ENCODE results near the gene PLD5.
"Not testable (repeated sequence)": the region's sequence is repeated elsewhere in the genome, so short reads cannot be mapped to it uniquely, and the experiment has no call there.

PLD5 gene

DNA sequence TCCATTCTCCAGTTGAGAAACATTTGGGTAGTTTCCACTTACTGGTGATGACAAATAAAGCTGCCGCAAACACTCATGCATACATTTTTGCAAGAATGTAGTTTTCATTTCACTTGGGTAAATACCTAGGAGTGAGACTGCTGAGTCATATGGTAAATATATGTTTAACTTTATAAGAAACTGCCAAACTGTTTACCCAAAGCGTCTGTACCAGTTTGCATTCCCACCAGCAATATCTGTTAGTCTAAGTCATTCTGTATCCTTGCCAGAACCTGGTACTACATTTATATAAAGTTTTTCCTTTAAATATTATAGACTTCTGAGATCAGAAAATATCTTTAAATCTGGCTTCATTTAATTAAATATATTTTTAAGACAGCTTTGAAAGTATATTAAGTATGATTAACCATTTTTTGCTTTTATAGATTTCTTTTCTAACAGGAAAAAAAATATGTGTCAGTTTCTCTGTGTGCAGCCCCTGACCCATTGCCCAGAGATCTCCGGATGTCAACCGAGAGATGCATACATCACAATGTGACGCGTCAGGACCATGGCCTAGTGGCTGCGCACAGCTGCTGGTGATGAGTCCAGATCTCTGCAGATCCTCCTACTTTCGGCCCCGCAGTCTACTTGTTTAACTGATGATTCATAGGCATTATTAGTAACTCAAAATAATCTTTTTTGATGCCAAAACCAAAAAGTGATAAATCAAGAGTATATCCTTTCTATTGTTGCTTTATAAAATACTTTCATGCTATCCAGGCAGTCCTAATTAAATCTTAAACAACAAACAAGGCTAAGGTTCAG is 298.5 kb downstream of the PLD5 start:
- TF ChIP-seq, protein P1, sequence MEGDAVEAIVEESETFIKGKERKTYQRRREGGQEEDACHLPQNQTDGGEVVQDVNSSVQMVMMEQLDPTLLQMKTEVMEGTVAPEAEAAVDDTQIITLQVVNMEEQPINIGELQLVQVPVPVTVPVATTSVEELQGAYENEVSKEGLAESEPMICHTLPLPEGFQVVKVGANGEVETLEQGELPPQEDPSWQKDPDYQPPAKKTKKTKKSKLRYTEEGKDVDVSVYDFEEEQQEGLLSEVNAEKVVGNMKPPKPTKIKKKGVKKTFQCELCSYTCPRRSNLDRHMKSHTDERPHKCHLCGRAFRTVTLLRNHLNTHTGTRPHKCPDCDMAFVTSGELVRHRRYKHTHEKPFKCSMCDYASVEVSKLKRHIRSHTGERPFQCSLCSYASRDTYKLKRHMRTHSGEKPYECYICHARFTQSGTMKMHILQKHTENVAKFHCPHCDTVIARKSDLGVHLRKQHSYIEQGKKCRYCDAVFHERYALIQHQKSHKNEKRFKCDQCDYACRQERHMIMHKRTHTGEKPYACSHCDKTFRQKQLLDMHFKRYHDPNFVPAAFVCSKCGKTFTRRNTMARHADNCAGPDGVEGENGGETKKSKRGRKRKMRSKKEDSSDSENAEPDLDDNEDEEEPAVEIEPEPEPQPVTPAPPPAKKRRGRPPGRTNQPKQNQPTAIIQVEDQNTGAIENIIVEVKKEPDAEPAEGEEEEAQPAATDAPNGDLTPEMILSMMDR (conservative IDR thresholded peaks at IDR 0.05; ENCODE audit: low read depth, low read length), result no peak
- no peak for DNase-seq (ENCODE audit: low read depth)
- H3K4me3 ChIP-seq (ENCODE audit: low read depth, low read length), result no peak overlapping the region

DNA sequence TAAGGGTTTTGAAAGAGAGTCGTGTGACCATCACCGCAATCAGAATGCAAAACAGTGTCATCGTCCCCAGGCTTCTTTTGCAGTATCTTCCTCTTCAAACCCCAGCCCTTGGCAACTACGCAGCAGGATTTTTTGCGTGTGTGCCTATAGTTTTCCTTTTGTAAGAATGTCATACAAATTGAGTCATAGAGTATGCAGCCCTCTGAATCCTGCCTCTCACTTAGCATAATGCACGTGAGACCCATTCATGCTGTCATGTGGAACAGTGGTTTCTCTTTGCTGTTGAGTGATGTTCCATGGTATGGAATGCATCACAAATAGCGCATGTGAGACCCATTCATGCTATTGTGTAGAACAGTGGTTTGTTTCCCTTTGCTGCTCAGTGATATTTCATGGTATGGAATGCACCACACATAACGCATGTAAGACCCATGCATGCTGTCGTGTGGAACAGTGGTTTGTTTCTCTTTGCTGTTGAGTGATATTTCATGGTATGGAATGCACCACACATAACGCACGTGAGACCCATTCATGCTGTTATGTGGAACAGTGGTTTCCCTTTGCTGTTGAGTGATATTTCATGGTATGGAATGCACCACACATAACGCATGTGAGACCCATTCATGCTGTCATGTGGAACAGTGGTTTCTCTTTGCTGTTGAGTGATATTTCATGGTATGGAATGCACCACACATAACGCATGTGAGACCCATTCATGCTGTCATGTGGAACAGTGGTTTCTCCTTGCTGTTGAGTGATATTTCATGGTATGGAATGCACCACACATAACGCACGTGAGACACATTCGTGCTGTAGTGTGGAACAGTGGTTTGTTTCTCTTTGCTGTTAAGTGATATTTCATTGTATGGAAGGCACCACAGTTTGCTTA is 299.4 kb downstream of the PLD5 start:
- DNase-seq (ENCODE audit: low read depth); H3K4me3 ChIP-seq (ENCODE audit: low read depth, low read length): not testable (repeated sequence)

DNA sequence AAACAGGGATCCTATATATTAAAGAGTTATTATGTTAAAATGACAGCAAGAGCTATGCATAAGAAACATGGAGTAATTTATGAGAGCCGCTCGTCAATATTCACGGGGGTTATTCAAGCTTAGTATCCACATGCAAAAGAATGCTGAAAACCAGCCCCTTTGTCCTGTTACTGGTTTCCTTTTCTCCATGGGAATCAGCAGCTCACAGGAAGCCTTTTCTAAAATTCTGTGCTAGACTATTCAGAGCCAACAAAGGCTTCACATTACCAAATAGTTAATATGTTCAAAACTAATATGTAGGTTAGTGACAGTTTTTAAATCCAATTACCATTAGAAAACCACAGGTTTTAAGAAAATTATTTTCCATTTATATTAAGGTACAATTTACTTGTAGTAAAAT is 300.0 kb downstream of the PLD5 start:
- TF ChIP-seq, protein P1 (conservative IDR thresholded peaks at IDR 0.05; ENCODE audit: low read depth, low read length), result no peak
- DNase-seq (ENCODE audit: low read depth), result no peak
- no peak overlapping the region for H3K4me3 ChIP-seq (ENCODE audit: low read depth, low read length)

DNA sequence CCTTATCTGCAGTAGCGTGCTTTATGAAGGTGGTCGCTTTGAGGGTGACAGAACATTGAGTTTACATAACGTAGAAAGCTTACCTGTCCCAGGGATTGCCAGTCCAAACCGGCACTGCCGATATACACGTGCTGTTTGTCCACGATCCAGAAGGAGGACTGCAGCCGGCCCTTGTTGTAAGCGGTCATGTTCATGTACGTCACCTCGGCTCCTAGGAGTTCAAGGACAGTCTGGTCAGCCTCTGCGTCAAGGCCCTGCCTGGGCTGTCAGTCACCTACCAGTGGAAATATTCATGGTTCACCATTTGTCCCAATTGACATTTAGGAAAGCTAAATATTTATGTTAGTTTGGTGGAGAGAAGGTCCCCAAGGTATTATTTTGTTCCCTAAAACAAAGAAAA is 304.6 kb downstream of the PLD5 start:
- TF ChIP-seq, protein P1 (conservative IDR thresholded peaks at IDR 0.05; ENCODE audit: low read depth, low read length), result no peak
- DNase-seq (ENCODE audit: low read depth), result no peak
- H3K4me3 ChIP-seq (ENCODE audit: low read depth, low read length), result no peak overlapping the region

DNA sequence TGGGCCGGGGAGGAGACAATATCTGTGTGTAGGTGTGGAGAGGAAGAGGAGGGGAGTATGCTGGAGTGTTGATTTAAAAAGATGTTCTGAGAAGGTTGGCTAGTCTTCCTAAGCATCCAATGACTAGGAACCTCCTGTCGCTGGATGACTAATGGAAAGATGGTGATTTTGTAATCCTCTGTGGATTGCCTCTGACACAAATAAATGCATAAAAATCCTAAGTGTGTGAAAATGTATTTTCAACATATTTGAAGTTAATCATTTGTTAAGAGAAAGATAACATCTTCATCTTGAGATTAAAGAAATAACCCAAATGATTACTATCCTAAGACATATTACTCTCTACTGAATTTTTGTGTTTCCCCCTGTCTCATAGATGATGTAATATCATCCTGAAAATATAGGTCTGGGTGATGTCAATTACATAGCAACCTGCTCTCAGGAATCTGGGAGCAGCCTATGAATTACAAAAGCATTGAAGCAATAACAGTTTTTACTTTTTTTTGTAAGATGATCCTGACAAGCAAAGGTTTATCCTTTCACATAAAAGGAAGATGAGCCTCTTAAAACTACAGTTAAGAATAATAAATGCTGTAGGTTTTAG is 305.1 kb downstream of the PLD5 start:
- no peak for DNase-seq (ENCODE audit: low read depth)
- H3K4me3 ChIP-seq (ENCODE audit: low read depth, low read length), result no peak overlapping the region
- TF ChIP-seq, protein P1 (conservative IDR thresholded peaks at IDR 0.05; ENCODE audit: low read depth, low read length), result no peak

DNA sequence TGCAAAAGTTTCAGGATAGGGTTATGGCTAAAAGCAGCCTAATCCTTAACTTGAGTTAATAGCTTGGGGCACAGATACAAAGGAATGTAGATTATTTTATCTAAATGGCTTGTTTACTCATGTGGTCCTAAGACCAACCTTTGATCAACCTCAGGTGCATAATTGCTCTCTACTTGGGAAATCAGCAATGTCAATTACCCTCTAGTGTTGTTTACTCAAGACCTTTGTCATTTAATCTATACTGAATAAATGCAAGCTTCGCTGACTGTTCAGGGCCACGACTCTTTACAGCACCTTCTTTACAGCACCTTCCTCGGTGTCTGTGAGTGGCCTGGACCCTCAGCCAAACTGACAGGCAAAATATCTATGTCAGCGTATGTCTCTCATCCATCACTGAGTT is 308.1 kb downstream of the PLD5 start:
- H3K4me3 ChIP-seq (ENCODE audit: low read depth, low read length), result no peak overlapping the region
- TF ChIP-seq, protein P1 (conservative IDR thresholded peaks at IDR 0.05; ENCODE audit: low read depth, low read length), result no peak
- DNase-seq (ENCODE audit: low read depth), result no peak

DNA sequence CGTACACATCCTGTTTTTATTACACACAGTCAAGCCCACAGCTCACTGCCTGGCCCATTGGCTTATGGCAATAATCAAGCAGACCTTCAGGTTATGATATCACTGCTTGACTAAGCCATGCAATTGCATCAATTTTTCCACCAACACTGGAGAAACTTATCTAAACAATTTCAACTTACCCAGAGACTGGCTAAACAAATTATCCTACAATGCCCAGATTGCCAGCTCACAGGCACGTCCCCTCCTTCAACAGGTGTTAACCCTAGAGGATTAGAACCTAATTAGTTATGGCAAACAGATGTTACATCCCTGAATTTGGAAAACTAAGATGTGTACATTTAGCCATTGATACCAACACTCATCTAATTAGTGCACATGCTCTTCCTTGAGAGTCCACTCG is 310.0 kb downstream of the PLD5 start:
- not testable (repeated sequence) for DNase-seq (ENCODE audit: low read depth); H3K4me3 ChIP-seq (ENCODE audit: low read depth, low read length)

DNA sequence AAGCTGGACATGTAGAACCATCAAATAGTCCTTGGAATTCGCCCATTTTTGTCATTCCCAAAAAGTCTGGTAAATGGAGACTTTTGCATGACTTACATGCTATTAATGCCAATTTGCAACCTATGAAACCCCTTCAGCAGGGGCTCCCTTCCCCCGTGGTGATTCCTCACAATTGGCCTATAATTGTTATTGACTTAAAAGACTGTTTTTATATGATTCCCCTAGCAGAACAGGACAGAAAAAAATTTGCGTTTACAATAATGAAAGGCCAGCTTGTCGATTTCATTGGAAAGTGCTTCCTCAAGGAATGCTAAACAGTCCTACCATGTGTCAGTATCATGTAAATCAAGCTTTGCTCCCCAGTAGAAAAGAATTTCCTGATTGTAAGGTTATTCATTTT is 311.5 kb downstream of the PLD5 start:
- DNase-seq (ENCODE audit: low read depth); H3K4me3 ChIP-seq (ENCODE audit: low read depth, low read length): not testable (repeated sequence)
